ENCODE data around the gene LY6G5C. TPM values are rescaled to one million over a fixed set of nuclear protein-coding genes. Genes with fewer than 3 reads are reported as not detected.
A peak's percentile ranks its signal among the peaks of the same experiment; 100 is the strongest.

Gene LY6G5C
- total and polyA plus RNA-seq, 2 of the 13 experiments (the other 11 are each of a cell fraction or from before 2014, with no cell fraction given) = 0.33 to 0.55 TPM

- peak; percentile 95 for TF ChIP-seq ARID5B (CRISPR knock-in tag; IDR thresholded peaks at IDR 0.05)
- peak; percentile 54; the same call in 1 of the 2 replicates for TF ChIP-seq SIX4 (CRISPR knock-in tag; IDR thresholded peaks at IDR 0.05)
- TF ChIP-seq NFE2L2 (IDR thresholded peaks at IDR 0.05; ENCODE audit: low read length) = 0 out of 2 replicates have a peak, but pooled peaks have one; percentile 24
- TF ChIP-seq KAT2B (IDR thresholded peaks at IDR 0.05; ENCODE audit: borderline replicate concordance, low read depth, low read length) = no peak
- TF ChIP-seq GATA4 (IDR thresholded peaks at IDR 0.05; ENCODE audit: borderline replicate concordance, low read depth) = peak; percentile 89; the same call in 1 of the 2 replicates
- no peak for TF ChIP-seq ELK4 (CRISPR knock-in tag; IDR thresholded peaks at IDR 0.05; ENCODE audit: borderline replicate concordance)
- TF ChIP-seq SNAI1 (CRISPR knock-in tag; IDR thresholded peaks at IDR 0.05; ENCODE audit: borderline replicate concordance) = no peak; the same call in 1 of the 2 replicates
- TF ChIP-seq ZBTB2 (CRISPR knock-in tag; IDR thresholded peaks at IDR 0.05; ENCODE audit: low read depth) = no peak
- TF ChIP-seq ZKSCAN1 (IDR thresholded peaks at IDR 0.05; ENCODE audit: low read length) = 0 out of 2 replicates have a peak, but pooled peaks have one; percentile 9
- TF ChIP-seq, protein P1, sequence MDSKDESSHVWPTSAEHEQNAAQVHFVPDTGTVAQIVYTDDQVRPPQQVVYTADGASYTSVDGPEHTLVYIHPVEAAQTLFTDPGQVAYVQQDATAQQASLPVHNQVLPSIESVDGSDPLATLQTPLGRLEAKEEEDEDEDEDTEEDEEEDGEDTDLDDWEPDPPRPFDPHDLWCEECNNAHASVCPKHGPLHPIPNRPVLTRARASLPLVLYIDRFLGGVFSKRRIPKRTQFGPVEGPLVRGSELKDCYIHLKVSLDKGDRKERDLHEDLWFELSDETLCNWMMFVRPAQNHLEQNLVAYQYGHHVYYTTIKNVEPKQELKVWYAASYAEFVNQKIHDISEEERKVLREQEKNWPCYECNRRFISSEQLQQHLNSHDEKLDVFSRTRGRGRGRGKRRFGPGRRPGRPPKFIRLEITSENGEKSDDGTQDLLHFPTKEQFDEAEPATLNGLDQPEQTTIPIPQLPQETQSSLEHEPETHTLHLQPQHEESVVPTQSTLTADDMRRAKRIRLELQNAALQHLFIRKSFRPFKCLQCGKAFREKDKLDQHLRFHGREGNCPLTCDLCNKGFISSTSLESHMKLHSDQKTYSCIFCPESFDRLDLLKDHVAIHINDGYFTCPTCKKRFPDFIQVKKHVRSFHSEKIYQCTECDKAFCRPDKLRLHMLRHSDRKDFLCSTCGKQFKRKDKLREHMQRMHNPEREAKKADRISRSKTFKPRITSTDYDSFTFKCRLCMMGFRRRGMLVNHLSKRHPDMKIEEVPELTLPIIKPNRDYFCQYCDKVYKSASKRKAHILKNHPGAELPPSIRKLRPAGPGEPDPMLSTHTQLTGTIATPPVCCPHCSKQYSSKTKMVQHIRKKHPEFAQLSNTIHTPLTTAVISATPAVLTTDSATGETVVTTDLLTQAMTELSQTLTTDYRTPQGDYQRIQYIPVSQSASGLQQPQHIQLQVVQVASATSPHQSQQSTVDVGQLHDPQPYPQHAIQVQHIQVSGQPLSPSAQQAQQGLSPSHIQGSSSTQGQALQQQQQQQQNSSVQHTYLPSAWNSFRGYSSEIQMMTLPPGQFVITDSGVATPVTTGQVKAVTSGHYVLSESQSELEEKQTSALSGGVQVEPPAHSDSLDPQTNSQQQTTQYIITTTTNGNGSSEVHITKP (CRISPR knock-in tag; IDR thresholded peaks at IDR 0.05; ENCODE audit: low read depth) = peak; percentile 98
- TF ChIP-seq NONO (IDR thresholded peaks at IDR 0.05) = no peak
- peak; percentile 96 for TF ChIP-seq NONO (CRISPR knock-in tag; conservative IDR thresholded peaks at IDR 0.05)
- TF ChIP-seq FIP1L1 (IDR thresholded peaks at IDR 0.05; ENCODE audit: borderline replicate concordance, insufficient read depth, low read depth, low read length) = no peak; the same call in 1 of the 2 replicates
- TF ChIP-seq, protein P2, sequence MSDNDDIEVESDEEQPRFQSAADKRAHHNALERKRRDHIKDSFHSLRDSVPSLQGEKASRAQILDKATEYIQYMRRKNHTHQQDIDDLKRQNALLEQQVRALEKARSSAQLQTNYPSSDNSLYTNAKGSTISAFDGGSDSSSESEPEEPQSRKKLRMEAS (IDR thresholded peaks at IDR 0.05) = no peak
- no peak for TF ChIP-seq ZNF768 (CRISPR knock-in tag; IDR thresholded peaks at IDR 0.05)
- TF ChIP-seq ZNF580 (CRISPR knock-in tag; IDR thresholded peaks at IDR 0.05; ENCODE audit: borderline replicate concordance, low read depth) = peak; percentile 88; the same call in 1 of the 2 replicates
- TF ChIP-seq ZNF546 (CRISPR knock-in tag; conservative IDR thresholded peaks at IDR 0.05) = no peak
Measured at GRCh38 chr6:31655349-31656237, 25.3 kb downstream of the LY6G5C start, which contains the start of gene APOM (continued).
